Cardiac fibroblast (primary cell): ENCODE measurements around the gene GNG3.

ENCODE experiments used
- DNase-seq, 2 donors: peaks; one replicate each; pipeline versions ENCODE4 v3.0.0 to v3.0.0-alpha.2; 2010; ENCODE audit warnings: low read depth in 2 of 2
- H3K4me3 ChIP-seq, 2 donors: replicated peaks in 1 of 2; 1 replicate in 1 of 2; 2 replicates in 1 of 2; pipeline ENCODE4 v1.5.1; 2011; ENCODE audit warnings: low read depth in 2 of 2, low read length in 2 of 2, mild to moderate bottlenecking in 2 of 2, moderate library complexity in 1 of 2
- TF ChIP-seq, protein P1 (sequence below): IDR thresholded peaks from one replicate; pipeline ENCODE4 v1.5.1; 2011; ENCODE audit warnings: low read depth, mild to moderate bottlenecking, low read length, inconsistent platforms

Gene GNG3

GRCh38 chr11:62707277-62707861, at the start of gene GNG3, which contains the start of gene BSCL2:
TSS of gene GNG3 (plus strand) at chr11:62707676. CDS start at chr11:62708296, 620 bp downstream.
TSS of gene BSCL2 (minus strand) at chr11:62707424. CDS start at chr11:62707195, 229 bp downstream.
- H3K4me3 ChIP-seq, result peak within 1 kb of the TSS; percentile 37 to 40
- TF ChIP-seq, protein P1, sequence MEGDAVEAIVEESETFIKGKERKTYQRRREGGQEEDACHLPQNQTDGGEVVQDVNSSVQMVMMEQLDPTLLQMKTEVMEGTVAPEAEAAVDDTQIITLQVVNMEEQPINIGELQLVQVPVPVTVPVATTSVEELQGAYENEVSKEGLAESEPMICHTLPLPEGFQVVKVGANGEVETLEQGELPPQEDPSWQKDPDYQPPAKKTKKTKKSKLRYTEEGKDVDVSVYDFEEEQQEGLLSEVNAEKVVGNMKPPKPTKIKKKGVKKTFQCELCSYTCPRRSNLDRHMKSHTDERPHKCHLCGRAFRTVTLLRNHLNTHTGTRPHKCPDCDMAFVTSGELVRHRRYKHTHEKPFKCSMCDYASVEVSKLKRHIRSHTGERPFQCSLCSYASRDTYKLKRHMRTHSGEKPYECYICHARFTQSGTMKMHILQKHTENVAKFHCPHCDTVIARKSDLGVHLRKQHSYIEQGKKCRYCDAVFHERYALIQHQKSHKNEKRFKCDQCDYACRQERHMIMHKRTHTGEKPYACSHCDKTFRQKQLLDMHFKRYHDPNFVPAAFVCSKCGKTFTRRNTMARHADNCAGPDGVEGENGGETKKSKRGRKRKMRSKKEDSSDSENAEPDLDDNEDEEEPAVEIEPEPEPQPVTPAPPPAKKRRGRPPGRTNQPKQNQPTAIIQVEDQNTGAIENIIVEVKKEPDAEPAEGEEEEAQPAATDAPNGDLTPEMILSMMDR, result no peak
- DNase-seq, result no peak

DNA sequence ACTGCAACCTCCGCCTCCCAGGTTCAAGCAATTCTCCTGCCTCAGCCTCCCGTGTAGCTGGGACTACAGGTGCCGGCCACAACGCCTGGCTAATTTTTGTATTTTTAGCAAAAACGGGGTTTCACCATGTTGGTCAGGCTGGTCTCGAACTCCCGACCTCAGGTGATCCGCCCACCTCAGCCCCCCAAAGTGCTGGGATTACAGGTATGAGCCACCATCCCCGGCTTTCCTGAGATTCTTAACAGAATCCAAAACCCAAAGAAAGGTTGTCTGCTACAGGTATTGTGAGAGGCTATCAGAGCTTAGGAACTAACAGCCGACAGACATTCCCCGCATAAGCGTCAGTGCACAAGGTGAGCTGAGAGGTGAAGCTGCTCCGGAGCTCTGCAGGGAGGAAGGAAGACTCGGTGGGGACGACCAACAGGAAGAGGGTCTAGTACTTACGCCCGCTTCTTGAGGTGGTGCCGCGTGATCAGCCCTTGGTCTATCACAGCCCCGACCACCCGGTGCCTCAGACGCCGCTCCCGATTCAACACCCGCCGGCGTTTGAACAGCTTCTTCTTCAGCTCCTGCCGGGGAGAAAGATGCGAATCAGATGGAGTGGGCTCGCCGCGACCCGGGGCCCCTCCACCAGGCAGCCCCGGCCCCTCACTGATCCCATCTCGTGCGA, 42.9 kb upstream of the GNG3 start:
- peak; percentile 52 to 57 for DNase-seq
- TF ChIP-seq, protein P1, result no peak
- H3K4me3 ChIP-seq, result peak overlapping the region; percentile 60 to 84

DNA sequence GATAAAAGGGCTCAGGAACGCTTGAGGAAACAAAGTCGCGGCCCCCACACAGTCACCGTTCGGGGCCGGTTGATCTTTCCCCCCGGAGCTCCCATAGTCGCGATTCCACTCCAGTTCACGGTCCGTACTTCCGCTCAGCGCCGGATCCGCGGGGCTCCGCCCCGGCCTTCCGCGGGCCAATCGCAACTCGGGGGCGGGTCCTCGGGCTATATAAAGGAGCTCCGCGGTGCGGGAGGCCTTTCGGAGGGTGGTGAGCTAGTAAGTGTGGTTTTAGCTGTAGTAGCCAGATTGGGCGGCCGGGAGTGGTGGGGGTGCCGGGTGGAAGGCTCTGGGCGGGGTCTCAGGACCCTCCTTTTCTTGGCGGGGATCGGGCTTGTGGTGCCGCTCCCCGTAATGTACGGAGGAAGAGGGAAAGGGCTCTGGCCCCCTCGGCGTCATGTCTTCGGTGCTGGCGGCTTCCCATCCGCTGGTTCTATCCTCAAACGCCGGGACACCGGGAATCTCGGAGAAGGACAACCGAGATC, 42.3 kb upstream of the GNG3 start, which contains the start of the genes C11orf98 and CSKMT:
Gene C11orf98, minus strand, starts transcription at position 136 of the 524 bp plus-strand sequence. Its CDS starts 41 bp downstream, at position 95.
Gene CSKMT, plus strand, starts transcription at position 238 of the 524 bp plus-strand sequence. CDS start 568 bp downstream, outside the sequence.
- TF ChIP-seq, protein P1, result no peak
- H3K4me3 ChIP-seq, result peak within 1 kb of the TSS; percentile 60 to 84
- peak; percentile 93 to 96 for DNase-seq

GRCh38 chr11:62665599-62666258, 41.7 kb upstream of the GNG3 start:
- TF ChIP-seq, protein P1, result no peak
- peak; percentile 66 to 75 for DNase-seq
- peak overlapping the region; percentile 60 to 84 for H3K4me3 ChIP-seq

- DNase-seq, result no peak
- TF ChIP-seq, protein P1, result no peak
- peak overlapping the region; percentile 60 to 84 for H3K4me3 ChIP-seq
Observed at GRCh38 chr11:62666259-62666926, 41.1 kb upstream of the GNG3 start.

DNA sequence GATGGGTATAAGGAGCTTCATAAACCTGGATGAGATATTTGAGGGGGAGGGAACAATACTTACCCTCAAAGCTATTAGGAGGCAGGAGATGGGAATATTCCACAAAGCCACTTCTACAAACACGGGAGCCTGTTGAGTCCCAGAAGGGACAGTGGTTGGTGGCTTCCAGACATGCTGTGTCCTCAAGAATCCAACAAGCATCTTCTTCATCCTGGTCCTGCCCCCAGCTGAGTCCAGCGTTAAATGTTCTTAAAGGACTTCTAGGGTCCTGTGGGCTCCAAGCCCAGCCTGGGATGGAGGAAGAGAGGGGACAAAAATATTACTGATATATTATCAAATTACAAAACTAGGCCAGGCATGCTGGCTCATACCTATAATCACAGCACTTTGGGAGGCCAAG, 40.0 kb upstream of the GNG3 start:
- H3K4me3 ChIP-seq, result no peak overlapping the region
- TF ChIP-seq, protein P1, result no peak
- DNase-seq, result no peak
